H9 (cell line): ENCODE data around the gene PTGES2. TPM values are rescaled to one million over a fixed set of nuclear protein-coding genes. Genes with fewer than 3 reads are reported as not detected.

ENCODE experiments used
- DNase-seq: peaks from one replicate; pipeline ENCODE4 v3.0.0-alpha.2; 2017
- H2AFZ ChIP-seq: one replicate; pipeline ENCODE4 v1.6.1; 2013; ENCODE audit warnings: mild to moderate bottlenecking, low read length, control low read depth, moderate library complexity
- H2AK5ac ChIP-seq: 2 replicates; pipeline ENCODE4 v1.6.1; 2013; ENCODE audit warnings: low read length, control low read depth, mixed read lengths; ENCODE audit not compliant: insufficient read length
- H2BK120ac ChIP-seq: one replicate; pipeline ENCODE4 v1.6.1; 2013; ENCODE audit warnings: low read depth, mild to moderate bottlenecking, low read length, control low read depth, inconsistent platforms; ENCODE audit not compliant: poor library complexity, severe bottlenecking
- H2BK12ac ChIP-seq: 2 replicates; pipeline ENCODE4 v1.6.1; 2013; ENCODE audit warnings: low read length, control low read depth, mixed read lengths, low read depth; ENCODE audit not compliant: insufficient read length
- H2BK15ac ChIP-seq: 2 replicates; pipeline ENCODE4 v1.6.1; 2013; ENCODE audit warnings: low read depth, low read length, control low read depth
- H2BK20ac ChIP-seq: one replicate; pipeline ENCODE4 v1.6.1; 2013; ENCODE audit warnings: low read depth, mild to moderate bottlenecking, low read length, control low read depth, inconsistent platforms; ENCODE audit not compliant: poor library complexity, severe bottlenecking
- H2BK5ac ChIP-seq: 2 replicates; pipeline ENCODE4 v1.6.1; 2013; ENCODE audit warnings: low read length, control low read depth, mixed read lengths; ENCODE audit not compliant: insufficient read length
- H3K14ac ChIP-seq: 2 replicates; pipeline ENCODE4 v1.6.1; 2013; ENCODE audit warnings: low read length, control low read depth; ENCODE audit not compliant: insufficient read depth
- H3K18ac ChIP-seq: 2 replicates; pipeline ENCODE4 v1.6.1; 2013; ENCODE audit warnings: low read depth, mild to moderate bottlenecking, mixed read lengths, low read length, control low read depth; ENCODE audit not compliant: insufficient read length
- H3K23ac ChIP-seq: 2 replicates; pipeline ENCODE4 v1.6.1; 2013; ENCODE audit warnings: low read length, control low read depth, mixed read lengths, low read depth; ENCODE audit not compliant: insufficient read length
- H3K23me2 ChIP-seq: 2 replicates; pipeline ENCODE4 v1.6.1; 2013; ENCODE audit warnings: low read depth, mild to moderate bottlenecking, mixed read lengths, low read length, control low read depth; ENCODE audit not compliant: insufficient read length, poor library complexity, severe bottlenecking
- H3K27ac ChIP-seq: 2 replicates; pipeline ENCODE4 v1.5.1; 2013; ENCODE audit warnings: low read length, control low read depth, mixed read lengths, low read depth; ENCODE audit not compliant: insufficient read length
- H3K27me3 ChIP-seq: 2 replicates; pipeline ENCODE4 v1.6.1; 2013; ENCODE audit warnings: low read length, control low read depth, inconsistent platforms; ENCODE audit not compliant: insufficient read depth
- H3K4ac ChIP-seq: 2 replicates; pipeline ENCODE4 v1.6.1; 2013; ENCODE audit warnings: low read depth, mild to moderate bottlenecking, control low read depth, inconsistent platforms, low read length, moderate library complexity
- H3K4me1 ChIP-seq: 2 replicates; pipeline ENCODE4 v1.6.1; 2013; ENCODE audit warnings: low read length, control low read depth, inconsistent platforms; ENCODE audit not compliant: insufficient read depth
- H3K4me2 ChIP-seq: 2 replicates; pipeline ENCODE4 v1.6.1; 2013; ENCODE audit warnings: low read length, control low read depth, mixed read lengths; ENCODE audit not compliant: insufficient read length, insufficient read depth
- H3K56ac ChIP-seq: 2 replicates; pipeline ENCODE4 v1.6.1; 2013; ENCODE audit warnings: low read depth, mild to moderate bottlenecking, mixed read lengths, low read length, control low read depth; ENCODE audit not compliant: insufficient read length
- H3K79me1 ChIP-seq: 2 replicates; pipeline ENCODE4 v1.6.1; 2013; ENCODE audit warnings: low read depth, mild to moderate bottlenecking, moderate library complexity, low read length, control low read depth, inconsistent platforms; ENCODE audit not compliant: insufficient read depth, poor library complexity, severe bottlenecking
- H3K79me2 ChIP-seq: 2 replicates; pipeline ENCODE4 v1.6.1; 2013; ENCODE audit warnings: low read length, control low read depth, inconsistent platforms; ENCODE audit not compliant: insufficient read depth
- H3K9ac ChIP-seq: 2 replicates; pipeline ENCODE4 v1.6.1; 2013; ENCODE audit warnings: low read length, control low read depth, mixed read lengths; ENCODE audit not compliant: insufficient read length; ENCODE audit errors: extremely low read depth
- H3K9me3 ChIP-seq: one replicate; pipeline ENCODE4 v1.6.1; 2013; ENCODE audit warnings: low read depth, low read length, inconsistent platforms; ENCODE audit not compliant: control insufficient read depth
- H3T11ph ChIP-seq: one replicate; pipeline ENCODE4 v1.6.1; 2013; ENCODE audit warnings: mild to moderate bottlenecking, low read length, control low read depth, inconsistent platforms
- H4K20me1 ChIP-seq: one replicate; pipeline ENCODE4 v1.6.1; 2013; ENCODE audit not compliant: control insufficient read depth, insufficient read length, insufficient read depth
- H4K5ac ChIP-seq: 2 replicates; pipeline ENCODE4 v1.6.1; 2013; ENCODE audit warnings: low read depth, mild to moderate bottlenecking, mixed read lengths, low read length, control low read depth; ENCODE audit not compliant: insufficient read length
- H4K8ac ChIP-seq: replicated peaks from 2 replicates; pipeline ENCODE4 v1.6.1; 2013; ENCODE audit warnings: low read length, control low read depth, mixed read lengths, low read depth; ENCODE audit not compliant: insufficient read length
- H4K91ac ChIP-seq: 2 replicates; pipeline ENCODE4 v1.6.1; 2013; ENCODE audit warnings: low read depth, mild to moderate bottlenecking, moderate library complexity, mixed read lengths, low read length, control low read depth; ENCODE audit not compliant: insufficient read length
- H3K27ac Mint-ChIP-seq, 3 experiments: 2 replicates in 2 of 3; 3 replicates in 1 of 3; pipeline ENCODE4 v1.8.0; 2020 to 2021; ENCODE audit warnings: mixed read lengths in 3 of 3, mild to moderate bottlenecking in 1 of 3, moderate library complexity in 1 of 3
- H3K27me3 Mint-ChIP-seq: 2 replicates; pipeline ENCODE4 v1.8.0; 2021; ENCODE audit warnings: low read depth, mild to moderate bottlenecking, moderate library complexity, mixed read lengths
- H3K36me3 Mint-ChIP-seq, 3 experiments: 2 replicates in 2 of 3; 3 replicates in 1 of 3; pipeline ENCODE4 v1.8.0; 2020 to 2021; ENCODE audit warnings: low read depth in 3 of 3, mixed read lengths in 3 of 3; ENCODE audit not compliant: insufficient read depth in 1 of 3
- H3K4me1 Mint-ChIP-seq, 2 experiments: 2 replicates each; pipeline ENCODE4 v1.8.0; 2020; ENCODE audit warnings: mixed read lengths in 2 of 2
- H3K4me3 Mint-ChIP-seq, 2 experiments: 2 replicates in 1 of 2; 3 replicates in 1 of 2; pipeline ENCODE4 v1.8.0; 2020 to 2021; ENCODE audit warnings: mild to moderate bottlenecking in 2 of 2, mixed read lengths in 2 of 2, moderate library complexity in 1 of 2
- H3K9me3 Mint-ChIP-seq, 2 experiments: 2 replicates in 1 of 2; 3 replicates in 1 of 2; pipeline ENCODE4 v1.8.0; 2020; ENCODE audit warnings: mild to moderate bottlenecking in 2 of 2, mixed read lengths in 2 of 2, moderate library complexity in 1 of 2
- WGBS: extraction: QIAGEN DNeasy Blood & Tissue Kit; methylation state at CpG from one replicate; pipeline ENCODE4 v1.1.7; 2013; ENCODE audit warnings: missing lambda C conversion rate, low lambda C conversion rate, mixed read lengths; ENCODE audit not compliant: insufficient read length; ENCODE audit errors: extremely low coverage; 5-methylcytosine and 5-hydroxymethylcytosine counted together
- total RNA-seq: library from RNA; stranded (reverse); gene quantifications from 2 replicates; pipeline ENCODE4 v1.2.1, GENCODE V29; 2021
- TF ChIP-seq, protein P1 (sequence below): fragments of 200-600 bp; sonication (generic); conservative IDR thresholded peaks from 3 replicates; pipeline ENCODE4 v1.8.0; 2021; ENCODE audit warnings: antibody characterized with exemption, mild to moderate bottlenecking

PTGES2 gene
- total RNA-seq, 1 experiment from 2014 or later: 63.9 TPM

DNA sequence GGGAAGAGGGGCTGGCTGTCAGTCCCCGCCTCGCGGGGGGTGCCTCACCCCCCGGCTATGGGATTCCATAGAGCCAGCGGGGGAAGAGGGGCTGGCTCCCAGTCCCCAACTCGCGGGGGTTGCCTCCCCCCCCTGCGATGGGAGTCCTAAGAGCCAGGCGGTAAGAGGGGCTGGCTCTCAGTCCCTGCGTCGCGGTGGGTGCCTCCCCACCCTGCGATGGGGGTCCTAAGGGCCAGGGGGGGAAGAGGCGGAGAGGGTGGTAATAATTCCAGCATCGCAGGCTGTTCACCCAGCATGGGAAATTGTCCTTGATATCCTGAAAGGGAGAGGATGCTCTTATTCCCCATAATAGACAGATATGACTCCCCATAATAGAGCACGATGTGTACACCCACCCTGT is 12.1 kb upstream of the PTGES2 start:
- no peak overlapping the region for H3K56ac ChIP-seq
- H2AK5ac ChIP-seq: no peak overlapping the region
- H2BK5ac ChIP-seq: no peak overlapping the region
- no peak overlapping the region for H2BK15ac ChIP-seq
- no peak overlapping the region for H3K4ac ChIP-seq
- H4K20me1 ChIP-seq: no peaks in the 10 kb centered on the region
- no peaks in the 10 kb centered on the region for H3K9me3 Mint-ChIP-seq
- no peak overlapping the region for H3K14ac ChIP-seq
- no peaks in the 10 kb centered on the region for H3K23me2 ChIP-seq
- H3K4me2 ChIP-seq: no peak overlapping the region
- DNase-seq: no peak
- no peak overlapping the region for H3K27ac ChIP-seq
- H2AFZ ChIP-seq: no peak overlapping the region
- peaks cover 19% of the 10 kb centered on the region for H3K27me3 Mint-ChIP-seq
- H2BK20ac ChIP-seq: no peak overlapping the region
- H4K91ac ChIP-seq: no peak overlapping the region
- H3K4me3 Mint-ChIP-seq: no peak overlapping the region
- H2BK120ac ChIP-seq: no peak overlapping the region
- H3K27me3 ChIP-seq: no peaks in the 10 kb centered on the region
- no peaks in the 10 kb centered on the region for H3K79me1 ChIP-seq
- H3K18ac ChIP-seq: no peak overlapping the region
- H3K9me3 ChIP-seq: no peaks in the 10 kb centered on the region
- no peaks in the 10 kb centered on the region for H3K79me2 ChIP-seq
- H2BK12ac ChIP-seq: no peak overlapping the region
- no peak overlapping the region for H3K27ac Mint-ChIP-seq
- TF ChIP-seq, protein P1, sequence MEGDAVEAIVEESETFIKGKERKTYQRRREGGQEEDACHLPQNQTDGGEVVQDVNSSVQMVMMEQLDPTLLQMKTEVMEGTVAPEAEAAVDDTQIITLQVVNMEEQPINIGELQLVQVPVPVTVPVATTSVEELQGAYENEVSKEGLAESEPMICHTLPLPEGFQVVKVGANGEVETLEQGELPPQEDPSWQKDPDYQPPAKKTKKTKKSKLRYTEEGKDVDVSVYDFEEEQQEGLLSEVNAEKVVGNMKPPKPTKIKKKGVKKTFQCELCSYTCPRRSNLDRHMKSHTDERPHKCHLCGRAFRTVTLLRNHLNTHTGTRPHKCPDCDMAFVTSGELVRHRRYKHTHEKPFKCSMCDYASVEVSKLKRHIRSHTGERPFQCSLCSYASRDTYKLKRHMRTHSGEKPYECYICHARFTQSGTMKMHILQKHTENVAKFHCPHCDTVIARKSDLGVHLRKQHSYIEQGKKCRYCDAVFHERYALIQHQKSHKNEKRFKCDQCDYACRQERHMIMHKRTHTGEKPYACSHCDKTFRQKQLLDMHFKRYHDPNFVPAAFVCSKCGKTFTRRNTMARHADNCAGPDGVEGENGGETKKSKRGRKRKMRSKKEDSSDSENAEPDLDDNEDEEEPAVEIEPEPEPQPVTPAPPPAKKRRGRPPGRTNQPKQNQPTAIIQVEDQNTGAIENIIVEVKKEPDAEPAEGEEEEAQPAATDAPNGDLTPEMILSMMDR: no peak
- no peaks in the 10 kb centered on the region for H3K36me3 Mint-ChIP-seq
- H4K8ac ChIP-seq: no peak overlapping the region
- H4K5ac ChIP-seq: no peak overlapping the region
- H3K9ac ChIP-seq: no peak overlapping the region
- H3K4me1 ChIP-seq: no peaks in the 10 kb centered on the region
- H3K23ac ChIP-seq: no peak overlapping the region
- peaks cover 8 to 11% of the 10 kb centered on the region in 2 experiments for H3K4me1 Mint-ChIP-seq
- H3T11ph ChIP-seq: no peak overlapping the region
- no CpG with 5 or more reads among the region's 16 CpGs for WGBS
